Forelimb muscle (tissue), 1 donor: ENCODE data around the gene MLEC. TPM values are rescaled to one million over a fixed set of nuclear protein-coding genes. Genes with fewer than 3 reads are reported as not detected.

ENCODE experiments used
- DNase-seq: peaks from one replicate; pipeline ENCODE4 v3.0.0-alpha.2; 2013; ENCODE audit warnings: low read depth
- polyA plus RNA-seq: library from polyadenylated mRNA; unstranded; fragments of 120-200 nt; gene quantifications from one replicate; pipeline ENCODE4 v1.2.1, GENCODE V29; 2013; ENCODE audit not compliant: insufficient read length

MLEC gene
- polyA plus RNA-seq, 1 donor = 59.2 TPM

DNA sequence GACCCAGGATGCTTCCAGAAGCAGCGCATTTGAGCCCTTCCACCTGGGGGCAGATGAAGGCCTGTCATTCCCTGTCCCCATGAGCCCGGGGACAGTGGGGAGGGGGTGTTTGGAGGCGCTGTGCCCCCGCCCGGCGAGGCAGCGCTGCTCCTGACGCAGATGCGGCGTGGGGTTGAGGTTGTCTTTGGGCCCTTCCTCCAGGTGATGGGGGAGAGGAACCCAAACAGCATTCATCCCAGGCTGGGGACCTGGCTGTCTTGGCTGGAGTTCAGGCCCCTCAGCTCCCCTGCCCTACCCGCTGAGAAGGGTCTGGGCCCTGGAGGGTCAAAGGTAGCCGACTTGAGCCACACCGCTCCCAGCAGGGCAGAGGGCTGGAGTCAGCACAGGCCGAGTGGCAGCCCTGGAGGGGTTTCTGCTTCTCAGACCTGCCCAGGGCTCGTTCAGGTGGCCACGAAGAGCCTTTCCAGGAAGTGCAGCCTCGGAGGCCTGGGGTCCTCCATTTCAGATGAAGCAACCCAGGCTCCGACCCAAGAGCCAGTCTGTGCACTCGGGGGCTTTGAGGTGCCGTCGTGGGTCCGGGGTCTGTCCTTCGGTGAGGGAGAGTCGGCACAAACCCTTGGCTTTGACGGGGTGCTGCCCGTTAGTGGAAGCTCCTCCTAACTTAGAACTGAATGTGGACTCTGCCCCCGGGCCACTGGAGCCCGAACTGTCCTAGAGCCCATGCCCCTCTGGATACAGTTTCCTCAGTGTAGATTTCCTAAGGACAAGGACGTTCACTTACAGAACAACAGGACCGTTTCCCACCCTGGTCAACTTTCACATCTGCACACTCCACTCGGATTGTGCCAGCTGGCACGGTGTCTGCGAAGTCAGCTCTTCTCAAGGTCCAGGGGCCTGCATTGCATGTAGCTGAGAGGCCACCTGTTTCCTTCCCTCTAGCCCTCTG lies 54.8 kb downstream of the MLEC start:
- DNase-seq = peak; percentile 76

GRCh38 chr12:120744922-120745493 lies 58.1 kb downstream of the MLEC start:
- no peak for DNase-seq

DNA sequence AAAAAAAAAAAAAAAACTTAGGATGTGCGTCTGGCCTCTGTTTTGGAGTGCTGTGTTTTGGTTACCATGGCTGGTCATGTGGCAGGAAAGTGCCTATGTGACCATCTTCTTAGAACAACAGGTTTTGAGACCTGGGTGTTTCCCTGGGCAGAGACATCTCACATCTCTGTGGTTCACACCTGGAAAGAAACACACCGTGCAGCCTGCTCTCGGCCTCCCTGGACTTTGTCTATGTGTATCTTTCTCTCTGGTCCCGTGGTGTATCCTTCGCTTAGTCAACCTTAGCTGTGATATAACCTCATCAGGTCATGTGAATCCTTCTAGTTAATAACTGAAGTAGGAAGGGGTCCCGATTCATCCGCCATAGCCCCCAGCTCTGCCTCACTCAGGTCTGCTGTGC lies 61.3 kb downstream of the MLEC start:
- DNase-seq = no peak

DNA sequence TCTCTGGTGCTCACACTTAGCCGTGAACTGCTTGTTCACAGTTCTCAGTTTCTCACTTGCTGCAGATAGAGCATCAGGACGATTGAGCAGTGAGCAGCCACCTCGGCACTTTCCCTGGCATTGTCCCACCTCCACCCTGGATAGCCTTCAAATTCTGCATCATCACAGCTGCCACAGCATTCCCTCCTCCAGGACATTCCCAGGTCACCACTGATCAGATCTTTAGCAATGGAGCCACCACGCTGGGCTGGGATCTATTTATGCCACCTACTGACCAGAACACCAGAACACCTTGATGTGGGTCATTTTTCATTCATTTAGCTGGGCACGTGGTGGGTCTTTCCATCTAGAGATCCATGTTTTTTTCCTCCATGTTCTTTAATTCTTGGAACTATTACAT lies 62.3 kb downstream of the MLEC start:
- no peak for DNase-seq

- no peak for DNase-seq
Measured at GRCh38 chr12:120750806-120751205, 63.9 kb downstream of the MLEC start.

DNA sequence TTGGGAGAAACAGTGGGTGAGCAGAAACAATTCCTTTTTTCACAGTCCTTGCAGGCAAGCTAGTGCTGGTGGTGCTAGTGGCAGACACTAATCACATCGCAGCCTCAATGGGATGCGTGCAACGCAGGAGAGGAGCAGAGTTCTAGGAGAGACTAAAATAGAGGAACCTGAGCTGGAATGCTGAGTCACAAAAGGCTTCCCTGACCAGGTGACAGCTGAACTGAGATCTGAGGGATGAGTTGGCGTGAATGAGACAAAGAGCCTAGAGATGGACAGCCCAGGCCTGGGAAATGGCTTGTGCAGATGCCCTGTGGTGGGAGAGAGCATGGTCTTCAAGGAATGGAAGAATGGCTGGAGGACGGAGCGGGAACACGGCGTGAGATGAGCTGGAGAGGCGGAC lies 64.4 kb downstream of the MLEC start:
- no peak for DNase-seq

Other genes starting within 250 kb of the MLEC start
- gene COX6A1, start 249.0 kb upstream of the MLEC start, polyA plus RNA-seq = 96.9 TPM
- 35.0 TPM for gene TRIAP1, start 240.8 kb upstream of the MLEC start, polyA plus RNA-seq
- 15.0 TPM for gene GATC, start 240.7 kb upstream of the MLEC start, polyA plus RNA-seq
- gene SRSF9, start 217.4 kb upstream of the MLEC start, polyA plus RNA-seq = 84.8 TPM
- 284 TPM for gene DYNLL1, start 191.0 kb upstream of the MLEC start, polyA plus RNA-seq
- gene COQ5, start 158.0 kb upstream of the MLEC start, polyA plus RNA-seq = 44.8 TPM
- 146 TPM for gene RNF10, start 152.8 kb upstream of the MLEC start, polyA plus RNA-seq
- gene POP5, start 105.7 kb upstream of the MLEC start, polyA plus RNA-seq = 24.5 TPM
- gene CABP1, start 46.5 kb upstream of the MLEC start, polyA plus RNA-seq = 2.5 TPM
- 11.8 TPM for gene UNC119B, start 23.3 kb downstream of the MLEC start, polyA plus RNA-seq
- 19.8 TPM for gene ACADS, start 38.7 kb downstream of the MLEC start, polyA plus RNA-seq
- gene SPPL3, start 217.2 kb downstream of the MLEC start, polyA plus RNA-seq = 49.2 TPM